K562 (cell line): ENCODE data around the gene CENPX. TPM values are rescaled to one million over a fixed set of nuclear protein-coding genes. Genes with fewer than 3 reads are reported as not detected.

Source experiments
- ATAC-seq: fragments of 200-7000 bp; cut with Tn5 transposase; 3 replicates; pipeline ENCODE4 v1.9.1; 2020; ENCODE audit warnings: moderate library complexity
- BruUV-seq: library from RNA; stranded (reverse); fragments of 400-500 nt; replicated peaks from 2 replicates; lab custom pipeline; 2021; lab: Mats Ljungman, UMichigan
- CTCF ChIA-PET: fragments of 300-600 bp; formaldehyde crosslinking; extraction: SDS; loops from one replicate; lab custom pipeline; 2021; ENCODE audit warnings: low intra/inter-chr PET ratio; lab: Yijun Ruan, JAX
- POLR2A ChIA-PET: fragments of 300-600, 350-650 bp; sonication (Branson Sonifier 250); formaldehyde crosslinking; extraction: SDS; loops from one replicate; lab custom pipeline; 2021; ENCODE audit warnings: antibody characterized with exemption, inconsistent platforms; lab: Yijun Ruan, JAX
- DNase-seq, 4 experiments: peaks; one replicate each; pipeline versions ENCODE4 v3.0.0 to v3.0.0-alpha.2; 2011 to 2018; ENCODE audit warnings: low spot score in 3 of 4, mixed read lengths in 3 of 4; ENCODE audit errors: extremely low read depth in 1 of 4
- FAIRE-seq: peaks from 2 replicates; lab custom pipeline; 2011; peaks lifted over from hg19 to GRCh38; lab: Jason Lieb, UNC
- H2AFZ ChIP-seq: 2 replicates; pipeline ENCODE4 v1.6.0; 2011; ENCODE audit warnings: low read depth, low read length, control low read depth, inconsistent platforms
- H3K27ac ChIP-seq: fragments of 200-600 bp; 3 replicates; pipeline ENCODE4 v1.8.0; 2011; ENCODE audit warnings: low read depth, mild to moderate bottlenecking, control low read depth, inconsistent platforms, low read length, moderate library complexity, mixed read lengths; ENCODE audit errors: extremely low read depth
- H3K27me3 ChIP-seq, 2 experiments: fragments of 300-600 bp in 1 of 2; 2 replicates in 1 of 2; 3 replicates in 1 of 2; pipeline versions ENCODE4 v1.6.0 to v1.8.0; 2011; ENCODE audit warnings: inconsistent platforms in 2 of 2, low read length in 2 of 2, mild to moderate bottlenecking in 1 of 2, mixed read lengths in 1 of 2, moderate library complexity in 1 of 2; ENCODE audit not compliant: control insufficient read depth in 2 of 2, insufficient read depth in 2 of 2
- H3K36me3 ChIP-seq: fragments of 300-600 bp; 3 replicates; pipeline ENCODE4 v1.8.0; 2011; ENCODE audit warnings: mild to moderate bottlenecking, low read length, inconsistent platforms; ENCODE audit not compliant: control insufficient read depth, insufficient read depth
- H3K4me1 ChIP-seq, 2 experiments: fragments of 200-600 bp in 1 of 2; replicated peaks in 1 of 2; 2 replicates in 1 of 2; 3 replicates in 1 of 2; pipeline versions ENCODE4 v1.5.1 to v1.8.0; 2011; ENCODE audit warnings: inconsistent platforms in 2 of 2, low read length in 2 of 2, mild to moderate bottlenecking in 1 of 2, mixed read lengths in 1 of 2, moderate library complexity in 1 of 2; ENCODE audit not compliant: control insufficient read depth in 2 of 2, insufficient read depth in 2 of 2
- H3K4me2 ChIP-seq: 2 replicates; pipeline ENCODE4 v1.6.1; 2011; ENCODE audit warnings: low read length, control low read depth, inconsistent platforms, mixed read lengths; ENCODE audit not compliant: insufficient read depth
- H3K4me3 ChIP-seq: fragments of 200-600 bp; sonication (generic), shearing (Covaris generic); 2 replicates; pipeline ENCODE4 v1.5.1; 2016; ENCODE audit warnings: control low read depth, inconsistent platforms
- H3K79me2 ChIP-seq: fragments of 200-600 bp; 3 replicates; pipeline ENCODE4 v1.8.0; 2011; ENCODE audit warnings: low read length, inconsistent platforms; ENCODE audit not compliant: control insufficient read depth, insufficient read depth
- H3K9ac ChIP-seq, 2 experiments: 2 replicates each; pipeline versions ENCODE4 v1.6.0 to v1.6.1; 2011; ENCODE audit warnings: low read depth in 2 of 2, low read length in 2 of 2, control low read depth in 1 of 2, inconsistent platforms in 1 of 2, mild to moderate bottlenecking in 1 of 2, mixed read lengths in 1 of 2; ENCODE audit not compliant: insufficient read depth in 1 of 2
- H3K9me1 ChIP-seq: one replicate; pipeline ENCODE4 v1.6.0; 2011; ENCODE audit warnings: inconsistent platforms, mild to moderate bottlenecking, low read length, moderate library complexity; ENCODE audit not compliant: control insufficient read depth, insufficient read depth
- H3K9me3 ChIP-seq: replicated peaks from 2 replicates; pipeline ENCODE4 v1.5.1; 2011; ENCODE audit warnings: low read depth, low read length, inconsistent platforms; ENCODE audit not compliant: control insufficient read depth, insufficient read depth
- H4K20me1 ChIP-seq: replicated peaks from 2 replicates; pipeline ENCODE4 v1.6.1; 2011; ENCODE audit warnings: low read length, inconsistent platforms, mixed read lengths; ENCODE audit not compliant: control insufficient read depth, insufficient read depth
- JUND ChIP-seq, 2 experiments: IDR thresholded peaks; 2 replicates in 1 of 2; 3 replicates in 1 of 2; pipeline ENCODE4 v1.6.1; 2011; ENCODE audit warnings: borderline replicate concordance in 2 of 2, low read depth in 2 of 2, low read length in 2 of 2, improper control_type of control experiment in 1 of 2, missing biosample characterization in 1 of 2, missing genetic modification characterization in 1 of 2, missing genetic modification reagents in 1 of 2
- KDM1A ChIP-seq, 2 experiments: fragments of 450-650 bp; IDR thresholded peaks; 2 replicates each; pipeline ENCODE4 v1.6.1; 2016; ENCODE audit warnings: mild to moderate bottlenecking in 2 of 2
- MECOM ChIP-seq: fragments of 250-450 bp; sonication (Bioruptor Pico); IDR thresholded peaks from 2 replicates; pipeline ENCODE4 v1.8.0; 2022; ENCODE audit warnings: inconsistent platforms
- POLR2G ChIP-seq: fragments of 200-400 bp; formaldehyde crosslinking; IDR thresholded peaks from 2 replicates; pipeline ENCODE4 v1.6.1; 2017; ENCODE audit warnings: low read depth, mild to moderate bottlenecking, antibody characterized with exemption, low read length, moderate library complexity
- ZBTB2 ChIP-seq: fragments of 450-650 bp; IDR thresholded peaks from 2 replicates; pipeline ENCODE4 v1.6.1; 2016; ENCODE audit warnings: antibody characterized with exemption
- ZMIZ1 ChIP-seq, 2 experiments: fragments of 150-350 bp in 1 of 2; IDR thresholded peaks; 2 replicates each; pipeline ENCODE4 v1.6.1; 2012 to 2016; ENCODE audit warnings: low read depth in 2 of 2, low read length in 2 of 2, mild to moderate bottlenecking in 1 of 2, moderate library complexity in 1 of 2
- ZNF121 ChIP-seq: sonication (generic); formaldehyde crosslinking; conservative IDR thresholded peaks from 2 replicates; pipeline ENCODE4 v1.8.0; 2022; ENCODE audit warnings: missing genetic modification reagents
- ZNF174 ChIP-seq: fragments of 250-450 bp; sonication (Bioruptor Pico); IDR thresholded peaks from 2 replicates; pipeline ENCODE4 v1.4.0; 2020; ENCODE audit warnings: mild to moderate bottlenecking
- ZNF316 ChIP-seq: fragments of 450-650 bp; IDR thresholded peaks from 2 replicates; pipeline ENCODE4 v1.6.1; 2016
- WGBS: fragments of 100-300 bp; shearing (Covaris generic); methylation state at CpG from one replicate; pipeline ENCODE4 v1.1.6; 2016; ENCODE audit warnings: low coverage, mixed read lengths; ENCODE audit not compliant: insufficient coverage; ENCODE audit errors: missing lambda C conversion rate; 5-methylcytosine and 5-hydroxymethylcytosine counted together
- in situ Hi-C: fragments of 300-500 bp; cut with MboI; formaldehyde crosslinking; loops from 4 replicates; pipeline ENCODE4 v1.15.0; 2018; ENCODE audit warnings: inconsistent platforms, mixed read lengths
- intact Hi-C: fragments of 100-400 bp; cut with micrococcal nuclease; formaldehyde crosslinking; loops from 2 replicates; pipeline ENCODE4 v1.14.2; 2022
- polyA plus RNA-seq, 8 experiments: library from polyadenylated mRNA; depleted of rRNA in 4 of 8; stranded (reverse) in 5 of 8; unstranded in 3 of 8; fragments of >200 nt; fragmentation: Nextera tagmentation in 2 of 8; fragmentation: Illumina TruSeq in 1 of 8; extraction: Ambion mirVana in 2 of 8; extraction: Trizol in 1 of 8; gene quantifications; 2 replicates each; pipeline versions ENCODE4 v1.2.1 to v1.2.3, GENCODE V29; 2011 to 2014; ENCODE audit warnings: inconsistent platforms in 1 of 8, missing spikeins in 1 of 8
- total RNA-seq, 7 experiments: library from RNA; depleted of rRNA in 6 of 7; stranded (reverse); fragments of >200 nt in 6 of 7; fragmentation: Illumina TruSeq in 2 of 7; extraction: Trizol in 2 of 7; gene quantifications; 2 replicates each; pipeline versions ENCODE4 v1.2.1 to v1.2.3, GENCODE V29; 2011 to 2021; ENCODE audit warnings: low replicate concordance in 1 of 7

The CENPX gene
- total and polyA plus RNA-seq, 9 of the 15 experiments (the other 6 are each of a cell fraction or from before 2014, with no cell fraction given): 32.7 to 352 (median 127) TPM

GRCh38 chr17:82006468-82007227 is 16.0 kb downstream of the CENPX start (continued):
- TF ChIP-seq ZBTB2: no peak

- 82% methylated on average over 24 of the region's 30 CpGs for WGBS
- TF ChIP-seq POLR2G: peak; percentile 22
- no peak for TF ChIP-seq ZNF174 (CRISPR knock-in tag)
- TF ChIP-seq JUND (IDR thresholded peaks at IDR 0.05; ENCODE audit: borderline replicate concordance, low read depth, low read length): no peak
- no peak for TF ChIP-seq JUND (tag; IDR thresholded peaks at IDR 0.05; ENCODE audit: borderline replicate concordance, low read depth, low read length)
- no peak for TF ChIP-seq MECOM (CRISPR knock-in tag)
- TF ChIP-seq KDM1A (IDR thresholded peaks at IDR 0.05): peak in 1 of 2 experiments; percentile 69; a peak in 1 of 4 replicates
- TF ChIP-seq ZMIZ1 (IDR thresholded peaks at IDR 0.05; ENCODE audit: low read depth in 2 of 2, low read length in 2 of 2): no peak
- TF ChIP-seq ZNF121 (CRISPR knock-in tag): no peak
- TF ChIP-seq ZNF316: no peak
- Histone ChIP-seq H3K27ac (no peak overlapping the region), H3K4me2 (no peak overlapping the region), H3K36me3 (no peaks in the 10 kb centered on the region), H3K4me3 (no peak overlapping the region), H3K4me1 (peaks cover 0 to 72% of the 10 kb centered on the region in 2 experiments; a peak in 1 of 5 replicates), H3K9me1 (peaks cover 3% of the 10 kb centered on the region), H3K27me3 (no peaks in the 10 kb centered on the region), H4K20me1 (0 out of 2 replicates have a peak, but pooled peaks cover 4% of the 10 kb centered on the region), H2AFZ (no peak overlapping the region), H3K9ac (peak overlapping the region in 1 of 2 experiments; percentile 72; a peak in 2 of 4 replicates), H3K79me2 (no peaks in the 10 kb centered on the region), H3K9me3 (no peaks in the 10 kb centered on the region)
- in situ Hi-C loops: no loop called here
- ChIA-PET CTCF (no interaction called here), POLR2A (interaction anchor here (0.6 to 1.1 kb wide), 3 partner anchors 17 to 133 kb away, joined by 3 to 5 read pairs (median 3); partner anchors contain the start of genes CENPX and LRRC45)
- FAIRE-seq (no peak), DNase-seq (no peak), ATAC-seq (no peak)
- intact Hi-C loops: no loop called here
- BruUV-seq: no TSS peak
These were observed 16.9 kb downstream of the CENPX start for GRCh38 chr17:82005701-82006348.
